ENCODE results near the gene KDSR.
A peak's percentile ranks its signal among the peaks of the same experiment; 100 is the strongest.
"Not testable (repeated sequence)": the region's sequence is repeated elsewhere in the genome, so short reads cannot be mapped to it uniquely, and the experiment has no call there.

The KDSR gene

GRCh38 chr18:63365876-63366212, 1.2 kb downstream of the KDSR start:
- FAIRE-seq: no peak

- FAIRE-seq: no peak
These were observed 3.1 kb downstream of the KDSR start for GRCh38 chr18:63363951-63364350.

GRCh38 chr18:63363420-63363819, 3.6 kb downstream of the KDSR start:
- FAIRE-seq: not testable (repeated sequence)

DNA sequence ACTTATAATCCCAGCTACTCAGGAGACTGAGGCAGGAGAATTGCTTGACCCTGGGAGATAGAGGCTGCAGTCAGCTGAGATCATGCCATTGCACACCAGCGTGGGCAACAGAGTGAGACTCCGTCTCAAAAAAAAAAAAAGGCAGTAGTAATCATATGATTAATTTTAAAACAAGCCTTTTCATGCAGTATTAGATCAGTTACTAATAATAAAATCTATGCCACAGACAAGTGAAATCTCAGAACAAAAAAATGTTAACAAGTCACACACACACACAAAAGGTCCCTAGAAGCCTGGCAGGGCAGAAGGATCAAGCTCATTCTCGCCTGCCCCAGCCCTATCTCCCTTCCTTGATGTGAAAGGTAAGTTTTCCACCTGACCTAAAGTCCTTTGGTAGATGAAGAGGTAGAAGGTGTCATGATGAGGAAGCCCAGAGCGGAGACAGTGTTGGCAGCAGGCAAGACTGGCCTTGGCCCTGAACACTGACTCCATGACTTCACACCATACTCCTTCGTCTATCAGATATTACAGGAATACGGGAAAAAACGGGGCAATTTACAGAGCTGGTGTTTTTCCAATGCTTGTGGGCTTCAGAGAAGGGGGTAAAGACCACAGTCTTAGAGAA, 10.6 kb downstream of the KDSR start:
- no peak for FAIRE-seq

DNA sequence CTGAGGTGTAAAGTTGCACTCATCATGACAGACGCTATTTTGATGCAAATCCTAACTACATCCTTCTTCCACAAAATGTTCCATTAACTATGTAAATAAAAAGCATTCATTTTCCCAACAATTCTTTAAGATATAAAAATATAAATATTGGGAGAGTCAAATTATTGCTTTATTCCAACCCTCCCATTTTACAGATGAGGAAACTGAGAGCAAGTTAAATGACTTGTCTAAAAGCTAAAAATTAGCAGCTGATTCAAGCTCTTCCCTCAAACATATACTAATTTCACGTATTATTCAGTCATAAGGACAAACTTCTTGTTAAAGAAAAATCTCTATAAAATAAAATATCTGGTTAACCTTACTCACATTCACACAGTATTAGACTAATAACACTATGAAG, 16.8 kb downstream of the KDSR start:
- FAIRE-seq: no peak

GRCh38 chr18:63348508-63349136, 18.4 kb downstream of the KDSR start:
- no peak for FAIRE-seq

DNA sequence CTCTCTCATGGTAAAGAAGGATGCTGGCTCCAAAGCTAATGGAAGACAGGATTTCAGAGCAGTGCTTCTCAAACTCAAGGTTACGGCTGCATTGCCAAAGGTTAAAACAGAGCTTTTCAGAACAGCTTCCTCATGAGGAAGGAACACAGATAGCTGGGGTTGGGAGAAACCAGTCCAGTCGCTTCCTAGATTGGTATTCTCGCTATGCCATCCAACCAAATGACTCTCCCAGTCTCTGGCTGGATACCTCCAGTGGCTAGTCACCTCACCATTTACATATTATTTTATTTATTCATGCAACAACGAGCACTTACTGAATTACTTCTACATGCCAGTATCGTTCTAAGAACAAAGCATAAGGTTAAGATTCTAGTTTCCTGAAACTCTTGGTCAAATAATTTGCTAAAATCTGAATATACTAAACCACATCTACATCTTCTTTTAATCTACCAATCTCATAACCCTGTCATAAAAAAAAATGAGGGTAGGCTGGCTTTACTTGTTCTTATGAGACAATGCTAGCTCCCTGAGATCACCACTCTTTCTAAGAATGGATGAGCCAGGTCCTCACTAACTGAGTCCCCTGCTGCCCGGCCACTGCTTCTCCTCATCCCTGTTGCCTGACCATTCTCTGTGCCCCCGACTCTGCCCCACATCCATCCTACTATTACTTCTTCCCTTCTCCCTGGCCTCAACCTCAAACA, 20.4 kb downstream of the KDSR start:
- no peak for FAIRE-seq

- FAIRE-seq: no peak
These were observed 21.0 kb downstream of the KDSR start for GRCh38 chr18:63346031-63346430.

DNA sequence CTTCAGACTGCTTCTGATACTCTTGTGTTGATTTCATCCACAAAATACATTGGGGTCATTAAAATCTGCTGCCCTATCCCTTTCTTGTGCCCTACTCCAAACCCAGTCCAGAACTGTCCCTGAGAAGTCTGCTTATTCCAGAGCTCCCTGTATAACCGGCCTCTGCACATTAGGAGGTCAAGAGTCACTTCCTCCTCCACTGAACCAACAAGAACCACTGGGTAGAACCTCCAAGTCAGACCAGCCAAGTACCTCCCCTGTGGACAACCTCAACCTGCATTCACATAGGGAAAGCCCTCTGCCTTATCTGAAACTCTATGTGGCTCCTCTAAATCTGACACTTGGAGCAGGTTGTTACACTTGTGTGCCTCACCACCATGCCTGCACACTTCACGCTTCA, 22.1 kb downstream of the KDSR start:
- FAIRE-seq: no peak

- no peak for FAIRE-seq
These were observed 22.7 kb downstream of the KDSR start for GRCh38 chr18:63344263-63344662.

DNA sequence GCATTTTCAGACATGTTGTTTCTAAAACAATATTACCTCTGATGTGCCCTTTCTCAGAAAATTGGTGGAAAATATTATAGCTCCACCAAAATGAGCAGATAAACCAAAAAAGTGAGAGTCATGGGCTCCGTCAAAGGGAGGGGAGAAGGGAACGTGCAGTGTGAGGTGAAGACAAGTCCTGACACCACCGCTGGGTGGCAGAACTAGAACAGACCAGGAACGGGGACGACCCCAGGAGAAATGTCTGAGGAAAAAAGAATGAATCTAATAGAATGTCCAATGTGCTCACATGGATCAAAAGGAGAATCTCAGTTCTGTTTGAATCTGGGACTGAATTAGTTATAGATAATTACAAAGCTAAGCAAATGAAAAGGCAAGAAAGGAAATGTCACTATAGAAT, 24.8 kb downstream of the KDSR start:
- FAIRE-seq: no peak

- FAIRE-seq: no peak
These were observed 27.0 kb downstream of the KDSR start for GRCh38 chr18:63339920-63340484.

DNA sequence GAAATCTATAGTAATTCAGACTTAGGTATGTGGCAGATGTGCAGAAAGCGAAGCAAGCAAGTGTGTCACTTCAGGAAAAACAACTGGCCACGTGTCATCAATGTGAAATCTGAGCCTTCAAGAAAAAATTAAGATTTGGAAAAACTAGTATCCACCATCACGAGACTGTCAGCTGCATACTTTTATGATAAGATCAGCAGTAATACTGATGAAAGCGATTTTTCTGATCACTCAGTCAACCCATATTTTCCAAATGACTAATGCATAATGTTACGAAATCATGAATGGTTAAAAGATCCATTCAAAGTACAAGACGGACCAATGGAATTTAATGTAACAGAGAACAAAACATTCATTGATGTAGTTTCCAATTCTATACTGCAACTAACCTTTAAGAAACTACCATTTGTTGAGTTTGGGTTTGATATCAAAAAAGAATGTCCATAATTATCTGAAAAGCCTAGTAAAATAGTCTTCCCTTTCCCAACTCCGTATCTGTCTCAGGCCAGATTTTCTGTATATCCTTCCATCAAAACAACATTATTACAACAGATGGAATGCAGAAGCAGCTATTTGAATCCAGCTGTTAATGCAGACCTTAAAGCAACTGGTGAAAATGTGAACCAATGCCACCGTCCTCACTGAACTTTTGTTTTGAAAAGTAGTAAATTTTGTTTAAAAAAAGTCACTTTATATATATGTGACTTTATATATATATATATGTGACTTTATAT, 30.5 kb downstream of the KDSR start:
- no peak for FAIRE-seq

DNA sequence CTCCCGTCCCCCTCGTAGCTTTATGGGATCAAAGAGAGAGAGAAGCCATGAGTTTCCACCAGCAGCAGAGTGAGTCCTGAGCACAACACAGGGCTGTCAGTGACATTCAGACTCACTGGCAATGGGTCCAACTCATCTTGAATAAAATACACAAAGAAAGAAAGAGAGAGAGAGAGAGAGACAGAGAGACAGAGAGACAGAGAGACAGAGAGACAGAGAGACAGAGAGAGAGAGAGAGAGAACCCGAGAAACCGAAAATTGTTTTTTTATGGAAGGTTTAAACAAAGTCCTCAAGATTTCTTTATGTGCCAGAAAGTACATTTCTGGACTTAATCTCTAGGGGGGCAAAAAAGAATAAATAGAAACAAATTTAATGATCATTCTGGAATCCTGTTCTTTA, 35.9 kb downstream of the KDSR start:
- FAIRE-seq: no peak

DNA sequence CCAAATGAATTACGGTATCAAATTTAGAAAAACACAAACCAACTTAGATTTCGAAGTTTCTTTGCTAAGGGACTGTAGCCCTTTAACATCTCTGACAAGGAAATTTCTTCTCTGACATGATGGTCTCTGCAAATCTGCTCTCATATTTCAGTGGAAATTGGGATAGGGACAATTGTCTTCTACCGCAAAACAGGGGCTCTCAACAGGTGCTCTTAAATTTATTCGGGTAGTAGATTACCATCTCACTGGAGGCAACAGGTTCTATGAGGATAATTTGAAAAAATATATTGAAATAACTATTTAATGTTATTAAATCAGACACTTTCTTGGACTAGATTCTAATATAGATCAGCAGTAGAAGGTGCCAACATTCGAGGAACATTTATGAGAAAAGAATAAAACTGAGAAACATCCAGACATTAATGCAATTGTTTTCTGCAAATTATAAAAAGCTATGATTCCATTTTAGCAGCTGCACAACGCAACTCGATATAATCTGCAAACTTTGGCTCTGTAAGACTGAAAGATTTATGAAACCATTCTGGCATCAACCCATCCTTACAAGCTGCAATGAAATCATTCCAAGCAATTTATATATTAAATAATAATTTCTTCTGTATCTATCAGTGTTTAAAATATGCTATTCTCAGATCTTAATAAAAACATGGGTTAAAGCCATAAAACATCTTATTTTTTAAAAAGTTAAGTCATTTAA, 37.4 kb downstream of the KDSR start:
- no peak for FAIRE-seq

DNA sequence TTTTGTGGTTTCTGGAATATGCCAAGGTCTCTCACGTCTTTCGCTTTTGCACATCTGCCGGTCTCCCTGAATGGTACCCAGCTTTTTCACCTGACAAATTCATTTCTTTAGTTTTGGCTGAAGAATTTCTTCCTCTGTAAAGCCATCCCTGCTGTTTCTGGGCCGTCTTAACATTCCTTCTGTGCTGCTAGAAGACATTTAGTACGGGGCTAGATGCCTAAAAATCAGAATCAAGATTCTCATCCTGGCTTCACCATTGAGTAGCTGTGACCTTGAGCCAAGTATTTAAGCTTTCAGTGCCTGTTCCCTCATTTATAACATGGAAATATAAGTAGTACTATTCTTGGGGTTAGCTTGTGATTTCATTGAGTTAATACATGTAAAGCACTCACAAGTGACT, 41.0 kb downstream of the KDSR start:
- FAIRE-seq: no peak

DNA sequence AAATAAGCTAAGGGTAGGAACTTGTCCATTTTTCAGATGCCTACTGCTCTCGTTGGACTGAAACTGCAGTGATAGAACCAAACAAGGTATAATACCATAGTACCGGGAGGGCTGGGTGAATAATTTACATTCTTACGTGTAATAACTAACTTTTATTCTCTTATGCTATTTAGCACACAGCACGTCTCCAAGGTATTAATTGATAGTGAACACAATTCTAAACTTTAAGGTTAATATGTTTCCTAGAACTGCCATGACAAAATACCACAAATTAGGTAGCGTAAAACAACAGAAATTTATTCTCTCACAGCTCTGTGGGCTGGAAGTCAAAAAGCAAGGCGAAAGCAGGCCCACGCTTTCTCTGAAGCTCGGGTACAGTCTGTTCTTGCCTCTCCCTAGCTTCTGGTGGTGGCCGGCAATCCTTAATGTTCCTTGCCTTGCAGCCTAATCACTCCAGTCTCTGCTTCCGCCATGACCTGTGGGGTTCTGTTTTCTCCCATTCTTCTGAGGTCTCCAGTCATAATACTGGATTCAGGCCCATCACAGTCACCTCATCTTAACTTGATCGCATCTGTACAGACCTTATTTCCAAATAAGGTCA, 41.8 kb downstream of the KDSR start:
- FAIRE-seq: no peak

GRCh38 chr18:63322908-63323634, 43.9 kb downstream of the KDSR start:
- FAIRE-seq: peak; percentile 28

DNA sequence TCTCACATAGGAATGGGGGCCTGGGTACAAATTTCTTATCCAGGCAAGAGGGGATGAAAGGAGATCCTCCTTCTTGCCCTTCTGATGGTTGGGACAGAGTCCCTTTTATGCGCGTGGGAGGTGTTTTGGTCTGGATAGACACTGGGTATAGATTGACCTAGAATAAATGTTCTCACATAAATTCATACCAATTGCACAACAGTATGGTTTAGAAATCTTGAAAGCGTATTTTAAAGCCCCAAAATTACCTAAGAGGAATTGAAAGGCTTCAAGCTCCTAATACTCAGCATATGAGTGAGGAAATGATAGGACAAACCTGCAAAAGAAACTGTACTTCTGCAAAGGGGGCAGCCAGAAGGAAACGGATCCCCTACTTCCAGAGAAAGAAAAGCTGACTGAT, 44.8 kb downstream of the KDSR start:
- no peak for FAIRE-seq

- no peak for FAIRE-seq
These were observed 45.7 kb downstream of the KDSR start for GRCh38 chr18:63321291-63321690.

DNA sequence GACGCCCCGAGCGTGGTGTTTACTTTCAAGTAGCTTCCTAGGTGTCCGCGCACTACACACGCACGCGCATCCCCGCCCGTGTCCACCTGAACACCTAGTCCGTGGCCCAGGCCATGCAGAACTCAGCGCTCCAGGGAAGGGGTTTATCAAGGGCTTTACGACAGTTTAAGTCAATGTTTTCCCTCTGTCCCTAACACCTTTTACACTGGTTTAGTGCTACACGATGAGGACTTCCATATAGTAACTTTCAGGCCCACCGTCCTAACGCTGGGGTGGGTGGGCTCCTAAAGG, 46.1 kb downstream of the KDSR start:
- FAIRE-seq: no peak
